H1 (cell line): ENCODE measurements around the gene FLT1. TPM values are rescaled to one million over a fixed set of nuclear protein-coding genes. Genes with fewer than 3 reads are reported as not detected.

Source experiments
- ASH2L ChIP-seq: fragments of 200-600, 300-600 bp; sonication (generic); IDR thresholded peaks from one replicate; pipeline ENCODE4 v1.7.1; 2017; ENCODE audit warnings: low read length
- CHD7 ChIP-seq: fragments of 300-600 bp; sonication (generic); IDR thresholded peaks from 2 replicates; pipeline ENCODE4 v1.7.1; 2012; ENCODE audit warnings: low read length, moderate library complexity, mild to moderate bottlenecking, inconsistent platforms; ENCODE audit not compliant: insufficient replicate concordance
- CTBP2 ChIP-seq: IDR thresholded peaks from 2 replicates; pipeline ENCODE4 v1.7.0; 2011; ENCODE audit warnings: borderline replicate concordance, mild to moderate bottlenecking, moderate library complexity, mixed read lengths, low read length; ENCODE audit not compliant: insufficient read depth, insufficient read length
- KDM1A ChIP-seq: fragments of 200-600, 300-600 bp; sonication (generic); IDR thresholded peaks from 2 replicates; pipeline ENCODE4 v1.7.1; 2016; ENCODE audit warnings: mild to moderate bottlenecking, low read length, borderline replicate concordance
- NANOG ChIP-seq: IDR thresholded peaks from 2 replicates; pipeline ENCODE4 v1.6.1; 2011; ENCODE audit warnings: low read length, low read depth, mild to moderate bottlenecking, inconsistent platforms; ENCODE audit not compliant: insufficient read depth, poor library complexity, severe bottlenecking
- POU5F1 ChIP-seq: IDR thresholded peaks from 2 replicates; pipeline ENCODE4 v1.6.1; 2011; ENCODE audit warnings: low read depth, mild to moderate bottlenecking, low read length, moderate library complexity
- RAD21 ChIP-seq, 2 experiments: IDR thresholded peaks in 1 of 2; conservative IDR thresholded peaks in 1 of 2; 2 replicates each; pipeline ENCODE4 v1.6.1; 2011; ENCODE audit warnings: low read depth in 2 of 2, low read length in 2 of 2, improper control_type of control experiment in 1 of 2, inconsistent platforms in 1 of 2, mild to moderate bottlenecking in 1 of 2, moderate library complexity in 1 of 2
- RFX5 ChIP-seq: IDR thresholded peaks from 2 replicates; pipeline ENCODE4 v1.6.1; 2011; ENCODE audit warnings: low read depth, low read length, improper control_type of control experiment, borderline replicate concordance
- SIRT6 ChIP-seq: IDR thresholded peaks from one replicate; pipeline ENCODE4 v1.7.1; 2012; ENCODE audit warnings: low read length, inconsistent platforms
- SP1 ChIP-seq: IDR thresholded peaks from 2 replicates; pipeline ENCODE4 v1.6.1; 2011; ENCODE audit warnings: low read depth, low read length
- SP2 ChIP-seq: IDR thresholded peaks from 2 replicates; pipeline ENCODE4 v1.6.1; 2012; ENCODE audit warnings: mild to moderate bottlenecking, low read length, inconsistent platforms
- TEAD4 ChIP-seq: IDR thresholded peaks from 2 replicates; pipeline ENCODE4 v1.6.1; 2012; ENCODE audit warnings: low read depth, low read length, inconsistent platforms, mixed read lengths
- polyA plus RNA-seq, 7 experiments: library from polyadenylated mRNA; depleted of rRNA in 3 of 7; stranded (reverse) in 5 of 7; unstranded in 2 of 7; fragments of >200 nt in 5 of 7; fragments of 200-250 nt in 2 of 7; gene quantifications; 1 replicate in 5 of 7; 2 replicates in 1 of 7; 4 replicates in 1 of 7; pipeline versions ENCODE4 v1.2.1 to v1.2.3, GENCODE V29; 2011 to 2013; ENCODE audit warnings: missing spikeins in 2 of 7, mixed read lengths in 2 of 7
- total RNA-seq: library from RNA; stranded (reverse); fragmentation: NEBNext Ultra II Directional; extraction: Animal tissue kit (Norgen Biotek cat#: 25700); gene quantifications from 2 replicates; pipeline ENCODE4 v1.2.1, GENCODE V29; 2021

FLT1 gene
- total and polyA plus RNA-seq, 2 of the 8 experiments (the other 6 are each of a cell fraction or from before 2014, with no cell fraction given), result 19.7 to 90.2 TPM

GRCh38 chr13:28513745-28514144 is 18.8 kb upstream of the FLT1 start (continued):
- TF ChIP-seq CHD7 (no peak), CTBP2 (no peak), SP2 (no peak), RAD21 (IDR thresholded peaks at IDR 0.05 in 1 of 2, conservative IDR thresholded peaks at IDR 0.05 in 1 of 2; ENCODE audit: low read depth in 2 of 2, low read length in 2 of 2) (no peak), ASH2L (no peak), KDM1A (no peak), SIRT6 (no peak), SP1 (no peak), TEAD4 (no peak), NANOG (no peak), RFX5 (no peak), POU5F1 (no peak)
